Midbrain (tissue), 1 donor: ENCODE results near the gene ERF.
A peak's percentile ranks its signal among the peaks of the same experiment; 100 is the strongest.

Source experiments
- DNase-seq: peaks from one replicate; lab custom pipeline; 2025; lab: John Stamatoyannopoulos, UW

The ERF gene

DNA sequence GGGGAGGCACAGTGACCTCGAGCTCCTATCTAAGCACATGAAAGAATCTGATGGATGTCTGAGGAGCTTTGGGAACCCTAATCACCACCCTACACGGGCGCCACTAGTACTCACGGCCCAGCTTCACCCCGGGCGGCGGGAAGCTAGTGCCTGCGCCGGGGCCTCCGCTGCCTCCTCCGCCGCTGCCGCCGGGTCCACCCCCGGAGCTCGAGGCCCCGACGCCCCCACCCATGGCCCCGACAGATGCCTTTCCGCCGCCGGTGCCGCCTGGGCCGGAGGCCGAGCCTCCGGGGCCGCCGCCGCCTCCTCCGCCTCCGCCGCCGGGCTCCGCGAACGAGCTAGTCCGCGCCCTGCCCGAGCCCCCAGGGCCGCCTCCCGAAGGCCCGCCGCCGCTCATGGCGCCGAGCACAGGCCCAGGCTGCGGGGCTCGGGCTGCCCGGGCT, 12.8 kb downstream of the ERF start:
- DNase-seq, result no peak

- DNase-seq, result no peak
These were observed 13.6 kb downstream of the ERF start for GRCh38 chr19:42241279-42241678.

- no peak for DNase-seq
These were observed 15.2 kb downstream of the ERF start for GRCh38 chr19:42239544-42240220.

GRCh38 chr19:42235181-42235580, 19.7 kb downstream of the ERF start:
- DNase-seq, result no peak

GRCh38 chr19:42234364-42234763, 20.6 kb downstream of the ERF start:
- no peak for DNase-seq

GRCh38 chr19:42233678-42234292, 21.1 kb downstream of the ERF start:
- DNase-seq, result no peak

GRCh38 chr19:42233106-42233505, 21.8 kb downstream of the ERF start:
- no peak for DNase-seq

DNA sequence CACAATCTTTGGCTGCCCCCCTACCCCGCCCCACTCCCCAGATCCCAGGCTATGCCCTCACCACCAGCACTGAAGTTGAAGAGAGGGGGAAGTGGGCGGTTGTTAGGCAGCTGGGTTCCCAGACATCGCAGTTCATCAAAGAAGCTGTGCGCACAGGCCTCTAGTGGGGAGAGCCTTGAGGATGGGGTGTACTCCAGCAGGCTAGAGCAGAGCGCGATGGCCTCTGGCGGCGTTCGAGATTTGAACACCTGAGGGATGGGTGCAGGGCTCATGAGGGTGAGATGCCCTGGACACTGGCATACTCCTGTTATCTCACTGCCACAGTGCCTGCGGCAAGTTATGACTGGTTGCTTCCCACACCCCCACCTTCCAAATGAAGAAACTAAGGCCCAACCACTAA, 22.5 kb downstream of the ERF start:
- DNase-seq, result no peak

DNA sequence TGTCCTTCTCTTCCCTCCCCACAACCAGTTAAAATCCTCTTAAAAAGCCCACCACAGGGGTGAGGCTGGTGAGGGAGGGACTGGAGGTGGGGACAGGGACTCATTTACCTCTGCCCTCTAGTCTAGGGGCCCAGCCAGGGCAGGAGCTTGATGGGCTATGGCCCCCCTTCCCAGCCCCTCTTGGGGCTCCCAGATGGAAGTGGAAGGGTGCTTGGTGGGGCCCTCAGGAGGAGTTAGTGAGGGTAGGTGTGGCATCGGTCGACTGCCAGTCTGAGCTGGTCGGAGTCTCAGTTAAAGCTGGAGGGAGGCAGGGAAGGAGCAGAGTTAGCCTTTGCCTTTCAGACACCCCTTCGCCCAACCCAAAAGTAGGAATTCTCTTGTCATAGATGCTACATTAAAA, 24.4 kb downstream of the ERF start:
- no peak for DNase-seq

GRCh38 chr19:42229855-42230351, 25.0 kb downstream of the ERF start:
- no peak for DNase-seq

DNA sequence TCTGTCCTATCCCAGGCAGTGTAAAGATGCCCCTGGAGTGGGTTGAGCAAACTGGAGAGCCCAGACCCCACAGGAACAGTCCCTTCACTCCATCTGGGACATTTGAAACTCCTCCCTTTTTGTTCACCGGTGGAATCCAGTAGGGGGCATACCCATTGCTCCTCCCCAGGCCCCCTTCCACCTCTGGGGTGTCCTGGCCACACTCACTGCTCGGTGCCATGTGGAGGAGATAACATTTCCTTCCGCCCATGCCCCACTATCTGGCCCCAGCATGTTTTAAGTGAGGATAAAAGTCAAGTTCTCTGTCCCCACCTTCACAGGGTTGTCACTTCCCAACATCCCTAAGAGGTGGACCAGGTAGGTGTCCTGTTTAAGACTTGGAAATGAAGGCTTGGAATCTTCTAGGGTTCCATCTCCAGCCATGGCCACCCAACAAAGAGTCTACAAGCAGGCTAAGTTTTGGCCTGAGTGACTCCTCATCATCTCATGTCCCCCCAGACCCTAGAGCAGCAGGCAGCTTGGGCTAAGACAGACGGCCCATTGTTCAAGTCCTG, 25.6 kb downstream of the ERF start:
- no peak for DNase-seq

GRCh38 chr19:42228641-42229040, 26.3 kb downstream of the ERF start:
- DNase-seq, result no peak

DNA sequence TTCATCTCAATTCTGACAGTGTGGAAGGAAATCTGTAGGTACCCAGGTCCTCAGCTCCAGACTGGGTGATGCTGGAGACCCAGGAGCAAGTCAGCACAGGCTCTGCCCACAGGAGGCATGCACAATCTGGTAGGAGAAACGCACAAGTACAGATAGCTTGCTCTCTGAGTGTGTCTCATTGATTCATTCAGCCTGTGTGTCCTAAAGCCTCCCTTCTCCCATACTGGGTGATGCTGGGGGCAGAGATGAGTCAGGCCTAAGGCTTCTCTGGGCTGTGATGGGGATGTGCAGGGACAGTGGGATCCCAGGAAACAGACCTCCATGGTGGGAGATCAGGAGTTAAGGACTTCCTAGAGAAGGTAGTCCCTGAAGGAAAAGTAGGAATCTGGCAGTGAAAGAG, 28.0 kb downstream of the ERF start:
- no peak for DNase-seq

GRCh38 chr19:42225718-42226292, 29.1 kb downstream of the ERF start:
- no peak for DNase-seq

DNA sequence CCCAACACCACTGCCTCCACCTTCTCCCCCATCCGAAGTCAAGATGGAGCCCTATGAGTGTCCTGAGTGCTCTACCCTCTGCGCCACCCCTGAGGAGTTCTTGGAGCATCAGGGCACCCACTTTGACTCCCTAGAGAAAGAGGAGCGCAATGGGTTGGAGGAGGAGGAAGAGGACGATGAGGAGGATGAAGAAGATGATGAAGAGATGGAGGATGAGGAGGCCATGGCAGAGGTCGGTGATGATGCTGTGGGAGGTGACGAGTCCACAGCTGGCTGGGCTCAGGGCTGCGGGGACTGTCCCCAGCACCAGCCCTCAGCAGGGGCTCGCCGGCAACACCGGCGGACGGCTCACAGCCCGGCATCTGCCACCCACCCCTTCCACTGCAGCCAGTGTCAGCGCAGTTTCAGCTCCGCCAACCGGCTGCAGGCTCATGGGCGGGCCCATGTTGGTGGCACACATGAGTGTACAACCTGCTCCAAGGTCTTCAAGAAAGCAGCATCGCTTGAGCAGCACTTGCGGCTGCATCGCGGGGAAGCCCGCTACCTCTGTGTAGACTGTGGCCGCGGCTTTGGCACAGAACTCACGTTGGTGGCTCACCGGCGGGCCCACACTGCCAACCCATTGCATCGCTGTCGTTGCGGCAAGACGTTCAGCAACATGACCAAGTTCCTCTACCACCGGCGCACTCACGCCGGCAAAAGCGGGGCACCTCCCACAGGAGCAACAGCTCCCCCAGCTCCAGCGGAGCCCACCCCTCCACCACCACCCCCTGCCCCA, 29.8 kb downstream of the ERF start:
- DNase-seq, result no peak

DNA sequence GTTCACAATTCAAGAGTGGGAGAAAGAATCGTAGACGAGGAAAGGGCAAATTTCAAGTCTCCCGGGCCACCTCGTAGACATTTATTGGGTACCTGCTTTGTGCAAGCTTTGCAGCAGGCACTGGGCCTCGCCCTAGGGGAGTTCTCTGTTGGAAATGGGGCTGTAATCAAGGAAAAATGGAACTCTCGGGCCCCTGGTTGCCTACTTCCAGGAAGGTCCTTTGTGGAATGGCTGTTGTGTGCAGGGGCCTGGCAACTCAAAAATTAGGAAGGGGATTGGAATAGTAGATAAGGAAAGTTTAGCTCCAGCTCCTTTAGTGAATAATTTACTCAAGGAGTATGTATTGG, 34.2 kb downstream of the ERF start:
- no peak for DNase-seq

DNA sequence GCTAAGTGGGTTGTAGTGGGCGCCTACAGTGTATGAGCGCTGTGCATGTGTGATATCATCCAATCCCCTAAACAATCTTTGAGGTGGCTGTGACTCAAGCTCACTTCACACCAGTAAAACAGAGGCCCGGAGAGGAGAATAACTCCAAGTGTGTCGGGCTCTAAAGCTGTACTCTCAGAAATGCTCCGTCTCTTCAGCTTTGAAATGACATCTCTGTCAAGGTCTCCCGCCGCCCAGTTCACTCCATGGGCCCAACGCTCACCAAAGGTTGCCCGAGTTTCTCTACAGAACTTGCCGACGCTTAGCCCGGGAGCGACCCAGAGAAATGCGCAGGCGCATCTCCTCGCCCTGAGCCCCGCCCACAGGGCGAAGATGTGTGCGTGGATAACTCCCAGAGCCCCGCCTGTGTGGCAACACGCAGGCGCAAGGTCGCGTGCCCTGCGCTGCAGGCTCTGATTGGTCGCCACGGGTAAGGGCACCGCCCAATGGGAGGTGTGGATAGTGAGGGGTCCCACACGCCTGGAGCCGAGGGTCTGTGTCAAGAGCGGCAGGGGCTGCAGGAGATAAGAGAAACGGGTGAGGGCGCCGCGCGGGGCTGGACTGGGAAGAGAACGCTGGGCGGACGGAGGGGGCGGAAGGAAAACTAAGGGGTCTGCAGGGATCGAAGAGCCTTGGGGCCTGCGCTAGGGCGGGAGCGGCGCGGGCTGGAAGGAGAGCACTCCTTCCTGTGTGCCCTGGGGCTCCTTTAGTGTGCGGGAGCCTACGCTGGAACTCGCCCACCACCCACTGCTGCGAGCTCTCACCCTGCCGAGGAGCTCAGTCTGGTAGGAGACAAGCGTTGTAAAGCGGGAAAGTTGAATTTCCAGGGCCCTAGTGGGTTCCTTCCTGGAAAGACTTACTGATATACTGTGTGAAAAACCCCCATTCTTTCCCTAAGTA, 34.8 kb downstream of the ERF start, which contains the start of gene ZNF526:
ZNF526 (plus strand) TSS at position 501 of the 939 bp plus-strand sequence. CDS start 4,092 bp downstream, outside the sequence.
- peak; percentile 96 for DNase-seq

DNA sequence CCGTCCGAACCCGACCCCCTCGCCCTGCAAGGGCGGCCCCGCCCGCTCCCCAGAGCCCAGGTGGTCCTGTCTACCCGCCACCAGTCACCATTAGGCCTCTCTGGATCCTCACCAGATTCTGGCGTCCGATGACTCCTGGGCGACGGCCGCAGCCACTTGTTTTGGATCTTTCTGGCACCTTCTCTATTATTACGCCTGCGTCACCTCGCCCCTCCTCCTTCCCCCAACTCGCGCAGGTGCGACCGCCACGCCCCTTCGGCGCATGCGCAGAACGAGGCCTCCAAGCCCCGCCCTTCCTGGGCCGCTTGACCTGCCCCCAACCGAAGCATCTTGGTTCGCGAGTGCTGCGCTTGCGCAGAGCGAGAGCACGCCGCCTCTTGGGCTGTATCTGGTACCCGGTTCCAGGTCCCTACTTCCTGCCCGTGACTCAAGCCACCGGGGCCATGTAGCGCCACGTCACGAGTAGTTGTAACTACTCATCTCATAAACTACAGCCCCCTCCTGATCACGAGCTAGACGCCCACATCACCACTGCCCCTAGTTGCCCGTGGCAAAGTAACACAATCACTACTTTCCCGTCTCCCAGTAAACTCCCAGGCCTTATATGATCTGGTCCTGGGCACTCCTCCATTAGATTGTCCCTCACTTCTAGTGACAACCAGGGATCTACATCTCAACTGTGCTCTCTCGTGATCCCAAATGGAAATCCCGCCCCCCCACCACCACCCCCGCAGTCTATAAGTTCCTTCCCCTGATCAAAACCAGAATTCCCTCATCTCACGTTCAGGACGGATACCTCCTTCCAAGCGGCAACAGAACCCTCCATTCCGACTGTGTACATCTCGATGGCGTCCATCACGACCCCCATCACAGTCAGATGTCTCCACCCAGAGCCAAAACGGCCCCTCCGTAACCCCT, 37.1 kb downstream of the ERF start, which contains the start of gene DEDD2:
DEDD2 (minus strand) TSS at position 158 of the 918 bp plus-strand sequence. CDS start 670 bp downstream, outside the sequence.
- peak; percentile 96 for DNase-seq

DNA sequence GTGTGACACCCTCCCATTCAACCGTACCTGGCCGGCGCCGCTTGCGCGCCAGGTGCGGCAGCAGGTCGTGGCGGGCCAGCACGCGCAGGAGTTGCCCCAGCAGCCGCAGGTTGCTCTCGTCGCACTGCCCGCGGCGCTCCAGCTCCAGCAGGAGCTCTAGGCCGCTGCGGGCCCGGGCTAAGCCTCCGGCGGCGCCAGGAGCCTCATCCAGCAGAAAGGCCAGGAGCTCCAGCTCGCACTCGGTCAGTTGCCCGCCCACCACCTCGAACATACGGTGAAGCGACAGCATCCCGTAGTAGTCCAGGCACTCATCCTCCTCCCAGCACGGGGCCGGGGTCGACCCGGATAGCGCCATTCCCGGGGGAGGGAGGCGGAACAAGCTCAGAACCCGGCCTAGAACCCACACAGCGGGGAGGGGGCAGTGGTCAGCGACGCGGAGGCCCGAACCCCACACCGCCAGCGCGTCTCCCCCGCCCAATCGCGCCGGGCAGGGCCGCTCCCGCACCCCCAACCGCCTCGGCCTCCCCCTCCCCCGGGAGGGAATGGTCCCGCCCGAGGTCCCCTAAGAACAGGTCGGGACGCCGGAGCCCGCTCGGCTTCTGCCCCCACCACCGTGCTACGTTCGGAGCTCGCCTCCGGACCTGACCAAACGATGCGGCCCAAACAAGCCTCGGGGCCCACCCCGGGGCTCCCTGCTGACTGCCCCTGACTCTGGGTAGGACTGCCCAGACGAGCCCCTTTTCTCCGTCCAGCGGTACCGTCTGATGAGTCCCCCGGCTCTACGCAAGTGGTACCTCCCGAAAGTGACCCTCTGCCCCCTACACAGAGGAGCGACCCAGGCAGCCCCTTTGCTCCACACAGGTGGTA, 38.0 kb downstream of the ERF start:
- peak; percentile 27 for DNase-seq
